IMR-90 (cell line): ENCODE measurements around the gene PLD3. TPM values are rescaled to one million over a fixed set of nuclear protein-coding genes. Genes with fewer than 3 reads are reported as not detected.

ENCODE experiments used
- ATAC-seq: fragments of 200-7000 bp; cut with Tn5 transposase; 2 replicates; pipeline ENCODE4 v1.9.1; 2020; ENCODE audit warnings: low read depth, mild to moderate bottlenecking, moderate library complexity
- BruUV-seq: library from RNA; stranded (reverse); fragments of 400-500 nt; replicated peaks from 2 replicates; lab custom pipeline; 2021; lab: Mats Ljungman, UMichigan
- CTCF ChIA-PET: fragments of 300-600 bp; formaldehyde crosslinking; extraction: SDS; loops from one replicate; lab custom pipeline; 2021; ENCODE audit warnings: antibody characterized with exemption; lab: Yijun Ruan, JAX
- POLR2A ChIA-PET: fragments of 300-600 bp; sonication (Branson Sonifier 250); formaldehyde crosslinking; loops from one replicate; lab custom pipeline; 2022; ENCODE audit warnings: antibody characterized with exemption; ENCODE audit not compliant: unreplicated experiment; lab: Charles Lee
- DNase-seq: peaks from one replicate; pipeline ENCODE4 v3.0.0; 2013
- H2AFZ ChIP-seq: replicated peaks from 2 replicates; pipeline ENCODE3; 2013; ENCODE audit warnings: low read length, mild to moderate bottlenecking; ENCODE audit not compliant: poor library complexity
- H2AK5ac ChIP-seq: 2 replicates; pipeline ENCODE4 v1.6.1; 2013; ENCODE audit warnings: low read depth, low read length, inconsistent platforms
- H2AK9ac ChIP-seq: replicated peaks from 2 replicates; pipeline ENCODE3; 2013; ENCODE audit warnings: mild to moderate bottlenecking, low read depth, low read length, moderate library complexity; ENCODE audit not compliant: poor library complexity
- H2BK120ac ChIP-seq: 2 replicates; pipeline ENCODE4 v1.6.1; 2013; ENCODE audit warnings: low read depth, low read length, inconsistent platforms
- H2BK15ac ChIP-seq: 3 replicates; pipeline ENCODE4 v1.6.1; 2013; ENCODE audit warnings: low read depth, low read length, inconsistent platforms
- H2BK20ac ChIP-seq: 2 replicates; pipeline ENCODE4 v1.6.1; 2013; ENCODE audit warnings: low read depth, mild to moderate bottlenecking, inconsistent platforms, low read length, moderate library complexity
- H2BK5ac ChIP-seq: 2 replicates; pipeline ENCODE4 v1.6.1; 2013; ENCODE audit warnings: mild to moderate bottlenecking, low read depth, low read length, inconsistent platforms; ENCODE audit not compliant: poor library complexity, severe bottlenecking
- H3K14ac ChIP-seq: replicated peaks from 2 replicates; pipeline ENCODE4 v1.6.1; 2013; ENCODE audit warnings: low read depth, low read length, inconsistent platforms
- H3K18ac ChIP-seq: 2 replicates; pipeline ENCODE4 v1.6.1; 2013; ENCODE audit warnings: low read depth, low read length, control low read depth
- H3K23ac ChIP-seq: 2 replicates; pipeline ENCODE4 v1.6.1; 2013; ENCODE audit warnings: low read depth, low read length, inconsistent platforms
- H3K27ac ChIP-seq: 2 replicates; pipeline ENCODE4 v1.5.1; 2013; ENCODE audit warnings: mild to moderate bottlenecking, control low read depth, low read length; ENCODE audit not compliant: insufficient read depth
- H3K27me3 ChIP-seq: 2 replicates; pipeline ENCODE4 v1.6.1; 2013; ENCODE audit warnings: low read length; ENCODE audit not compliant: control insufficient read depth, insufficient read depth
- H3K36me3 ChIP-seq: 2 replicates; pipeline ENCODE4 v1.6.1; 2013; ENCODE audit warnings: low read length, mixed read lengths; ENCODE audit not compliant: control insufficient read depth, insufficient read depth
- H3K4ac ChIP-seq: 2 replicates; pipeline ENCODE4 v1.6.1; 2013; ENCODE audit warnings: low read depth, low read length, inconsistent platforms
- H3K4me1 ChIP-seq: 2 replicates; pipeline ENCODE4 v1.6.1; 2013; ENCODE audit warnings: low read length, mixed read lengths; ENCODE audit not compliant: control insufficient read depth, insufficient read depth
- H3K4me2 ChIP-seq: 2 replicates; pipeline ENCODE4 v1.6.1; 2013; ENCODE audit warnings: low read depth, mild to moderate bottlenecking, control low read depth, low read length, moderate library complexity
- H3K4me3 ChIP-seq: 2 replicates; pipeline ENCODE4 v1.5.1; 2013; ENCODE audit warnings: low read depth, mild to moderate bottlenecking, control low read depth, low read length, moderate library complexity; ENCODE audit not compliant: insufficient read depth
- H3K56ac ChIP-seq: 2 replicates; pipeline ENCODE4 v1.6.1; 2013; ENCODE audit warnings: low read length, inconsistent platforms; ENCODE audit not compliant: insufficient read depth; ENCODE audit errors: extremely low read depth
- H3K79me1 ChIP-seq, 2 experiments: 2 replicates each; pipeline ENCODE4 v1.6.1; 2013; ENCODE audit warnings: low read length in 2 of 2, inconsistent platforms in 1 of 2, low read depth in 1 of 2
- H3K9ac ChIP-seq: 2 replicates; pipeline ENCODE4 v1.6.1; 2013; ENCODE audit warnings: low read depth, low read length, control low read depth
- H3K9me1 ChIP-seq: 2 replicates; pipeline ENCODE4 v1.6.1; 2013; ENCODE audit warnings: low read length, inconsistent platforms; ENCODE audit not compliant: insufficient read depth
- H3K9me3 ChIP-seq: 2 replicates; pipeline ENCODE4 v1.6.1; 2013; ENCODE audit warnings: low read length; ENCODE audit not compliant: control insufficient read depth, insufficient read depth
- H4K20me1 ChIP-seq: 2 replicates; pipeline ENCODE4 v1.6.1; 2013; ENCODE audit warnings: low read length, inconsistent platforms; ENCODE audit not compliant: insufficient read depth
- H4K5ac ChIP-seq: 2 replicates; pipeline ENCODE4 v1.6.1; 2013; ENCODE audit warnings: mild to moderate bottlenecking, low read depth, low read length, control low read depth
- H4K8ac ChIP-seq, 2 experiments: 2 replicates each; pipeline ENCODE4 v1.6.1; 2013; ENCODE audit warnings: low read depth in 2 of 2, low read length in 2 of 2, control low read depth in 1 of 2, inconsistent platforms in 1 of 2
- H4K91ac ChIP-seq: 2 replicates; pipeline ENCODE4 v1.6.1; 2013; ENCODE audit warnings: low read depth, low read length, inconsistent platforms; ENCODE audit not compliant: insufficient read depth
- BHLHE40 ChIP-seq: fragments of 150-350 bp; IDR thresholded peaks from 2 replicates; pipeline ENCODE4 v1.6.1; 2016; ENCODE audit warnings: mild to moderate bottlenecking, low read depth, low read length
- CEBPB ChIP-seq: IDR thresholded peaks from 2 replicates; pipeline ENCODE4 v1.6.1; 2012; ENCODE audit warnings: low read depth, low read length, improper control_type of control experiment
- CHD1 ChIP-seq: IDR thresholded peaks from 2 replicates; pipeline ENCODE4 v1.6.1; 2012; ENCODE audit warnings: low read depth, low read length, improper control_type of control experiment
- CTCF ChIP-seq: conservative IDR thresholded peaks from 2 replicates; pipeline ENCODE4 v1.5.1; 2012; ENCODE audit warnings: mild to moderate bottlenecking, low read depth, low read length, improper control_type of control experiment
- MAZ ChIP-seq: IDR thresholded peaks from 2 replicates; pipeline ENCODE4 v1.6.1; 2012; ENCODE audit warnings: low read depth, mild to moderate bottlenecking, low read length, improper control_type of control experiment, moderate library complexity, borderline replicate concordance
- RAD21 ChIP-seq: IDR thresholded peaks from 2 replicates; pipeline ENCODE4 v1.6.1; 2012; ENCODE audit warnings: low read length, improper control_type of control experiment
- RCOR1 ChIP-seq: IDR thresholded peaks from 2 replicates; pipeline ENCODE4 v1.6.1; 2012; ENCODE audit warnings: mild to moderate bottlenecking, low read length, improper control_type of control experiment; ENCODE audit not compliant: insufficient replicate concordance
- RFX5 ChIP-seq: IDR thresholded peaks from 2 replicates; pipeline ENCODE4 v1.8.0; 2012; ENCODE audit warnings: low read depth, mild to moderate bottlenecking, low read length, moderate library complexity
- SMC3 ChIP-seq: fragments of 150-350 bp; IDR thresholded peaks from 2 replicates; pipeline ENCODE4 v1.6.1; 2016; ENCODE audit warnings: low read depth, mild to moderate bottlenecking, antibody characterized with exemption, low read length, moderate library complexity
- WGBS, 2 experiments: methylation state at CpG; one replicate each; pipeline versions ENCODE4 v1.1.5 to v1.1.7; 2013; ENCODE audit warnings: missing lambda C conversion rate in 2 of 2; ENCODE audit not compliant: insufficient read length in 1 of 2; ENCODE audit errors: extremely low coverage in 2 of 2; 5-methylcytosine and 5-hydroxymethylcytosine counted together
- dilution Hi-C: fragments of 300-500 bp; cut with HindIII; formaldehyde crosslinking; loops from one replicate; pipeline ENCODE4 v1.14.3; 2018; ENCODE audit warnings: low sequenced_read_pairs; ENCODE audit not compliant: unreplicated experiment
- in situ Hi-C: fragments of 300-500 bp; cut with MboI; formaldehyde crosslinking; loops from 3 replicates; pipeline ENCODE4 v1.14.3; 2019; ENCODE audit warnings: low sequenced_read_pairs, inconsistent platforms, mixed read lengths
- intact Hi-C: fragments of 100-400 bp; cut with micrococcal nuclease; formaldehyde crosslinking; loops from 2 replicates; pipeline ENCODE4 v1.10.0; 2022
- polyA plus RNA-seq, 3 experiments: library from polyadenylated mRNA; depleted of rRNA; stranded (reverse); fragments of >200 nt; gene quantifications; 2 replicates each; pipeline ENCODE4 v1.2.3, GENCODE V29; 2012; ENCODE audit warnings: low replicate concordance in 1 of 3
- total RNA-seq: library from RNA; depleted of rRNA; stranded (reverse); fragments of >200 nt; gene quantifications from 2 replicates; pipeline ENCODE4 v1.2.3, GENCODE V29; 2012

Gene PLD3
- total and polyA plus RNA-seq, 2 of the 4 experiments (the other 2 are of a cell fraction) = 117 to 665 TPM

- Histone ChIP-seq H3K79me1 (peaks cover 0 to 11% of the 10 kb centered on the region in 2 experiments; a peak in 1 of 4 replicates), H3K9me3 (no peaks in the 10 kb centered on the region), H4K20me1 (no peaks in the 10 kb centered on the region), H3K18ac (peak overlapping the region; percentile 30; the same call in 1 of the 2 replicates), H3K56ac (no peak overlapping the region), H2BK20ac (peak overlapping the region; percentile 63), H3K9ac (no peak overlapping the region), H3K4me3 (no peak overlapping the region), H3K4me2 (peak overlapping the region; percentile 8; the same call in 1 of the 2 replicates), H3K4me1 (peaks cover 7% of the 10 kb centered on the region), H3K9me1 (peaks cover 9% of the 10 kb centered on the region), H2AFZ (peak overlapping the region; percentile 94), H2AK5ac (peak overlapping the region; percentile 81; the same call in 1 of the 2 replicates), H4K91ac (peak overlapping the region; percentile 81), H2AK9ac (peak overlapping the region; percentile 85), H3K27ac (peak overlapping the region; percentile 0; the same call in 1 of the 2 replicates), H3K14ac (peak overlapping the region; percentile 26), H3K4ac (peak overlapping the region; percentile 66), H4K5ac (peak overlapping the region; percentile 37), H3K36me3 (no peaks in the 10 kb centered on the region), H3K23ac (no peak overlapping the region), H2BK15ac (peak overlapping the region; percentile 46; the same call in 2 of the 3 replicates), H2BK5ac (peak overlapping the region; percentile 53), H4K8ac (peak overlapping the region; percentile 50 to 90; a peak in 3 of 4 replicates), H2BK120ac (peak overlapping the region; percentile 58), H3K27me3 (no peaks in the 10 kb centered on the region)
- TF ChIP-seq CEBPB = no peak
- no peak for TF ChIP-seq MAZ
- no peak for TF ChIP-seq BHLHE40
- TF ChIP-seq RCOR1 = no peak
- TF ChIP-seq CTCF = no peak
- TF ChIP-seq SMC3 = no peak
- TF ChIP-seq RAD21 = no peak
- no peak for TF ChIP-seq RFX5
- TF ChIP-seq CHD1 = no peak
- 33% methylated on average over 6 of the region's 16 CpGs; no CpG with 5 or more reads in 1 of the 2 experiments for WGBS, 2 experiments
- dilution Hi-C loops = no loop called here
- in situ Hi-C loops = no loop called here
- BruUV-seq = no TSS peak
- intact Hi-C loops = no loop called here
- CTCF ChIA-PET = interaction anchor here (0.6 kb wide), 1 partner anchor 277 kb away, joined by 4 read pairs; no protein-coding TSS in a partner anchor
- peak; percentile 24 for ATAC-seq
- POLR2A ChIA-PET = interaction anchor here (1.3 kb wide), 1 partner anchor 9 kb away, joined by 4 read pairs; no protein-coding TSS in a partner anchor
- peak; percentile 35 for DNase-seq
Measured at GRCh38 chr19:40416918-40417642, 68.6 kb downstream of the PLD3 start.
